HCT116 (cell line): ENCODE measurements around the gene RNF166. TPM values are rescaled to one million over a fixed set of nuclear protein-coding genes. Genes with fewer than 3 reads are reported as not detected.

ENCODE experiments used
- ATAC-seq: fragments of 200-7000 bp; cut with Tn5 transposase; 2 replicates; pipeline ENCODE4 v1.9.1; 2020; ENCODE audit warnings: mild to moderate bottlenecking, moderate library complexity
- BruUV-seq: library from RNA; stranded (reverse); fragments of 400-500 nt; replicated peaks from 2 replicates; lab custom pipeline; 2021; lab: Mats Ljungman, UMichigan
- CTCF ChIA-PET: fragments of 300-600 bp; sonication (Branson Sonifier 250); formaldehyde crosslinking; loops from one replicate; lab custom pipeline; 2021; ENCODE audit warnings: antibody characterized with exemption; lab: Charles Lee
- POLR2A ChIA-PET: fragments of 300-600, 350-600 bp; sonication (Branson Sonifier 250); formaldehyde crosslinking; loops from one replicate; lab custom pipeline; 2021; ENCODE audit warnings: antibody characterized with exemption; lab: Charles Lee
- RAD21 ChIA-PET, 2 experiments: fragments of 300-600 bp; sonication (Branson Sonifier 250); formaldehyde crosslinking; loops; one replicate each; lab custom pipeline; 2023; ENCODE audit warnings: low total read pairs in 2 of 2; ENCODE audit not compliant: uncharacterized antibody in 2 of 2, unreplicated experiment in 2 of 2, low non-redundant PET in 1 of 2; lab: Charles Lee
- DNase-seq: peaks from one replicate; pipeline ENCODE4 v3.0.0-alpha.2; 2010; ENCODE audit warnings: low read depth, low spot score
- H2AFZ ChIP-seq: fragments of 200-600 bp; shearing (Covaris generic), sonication (generic); 2 replicates; pipeline ENCODE4 v1.6.1; 2017; ENCODE audit warnings: low read depth, mixed run types, mixed read lengths, antibody characterized with exemption, low read length; ENCODE audit not compliant: poor library complexity, severe bottlenecking
- H3K27ac ChIP-seq: 2 replicates; pipeline ENCODE4 v1.5.1; 2012; ENCODE audit warnings: low read depth, low read length
- H3K27me3 ChIP-seq: fragments of 200-600 bp; sonication (generic); 2 replicates; pipeline ENCODE4 v1.6.1; 2016; ENCODE audit warnings: mixed run types, low read length, mixed read lengths; ENCODE audit not compliant: insufficient read depth
- H3K36me3 ChIP-seq, 2 experiments: fragments of 200-500 bp in 1 of 2; fragments of 200-600 bp in 1 of 2; sonication (Bioruptor generic) in 1 of 2; sonication (generic) in 1 of 2; 2 replicates each; pipeline versions ENCODE4 v1.5.1 to v1.6.1; 2014 to 2016; ENCODE audit warnings: low read length in 2 of 2, inconsistent platforms in 1 of 2, mixed read lengths in 1 of 2, mixed run types in 1 of 2; ENCODE audit not compliant: insufficient read depth in 2 of 2, control insufficient read depth in 1 of 2
- H3K4me1 ChIP-seq, 2 experiments: fragments of 200-600 bp in 1 of 2; sonication (generic) in 1 of 2; 2 replicates each; pipeline versions ENCODE4 v1.5.1 to v1.6.1; 2012 to 2017; ENCODE audit warnings: low read length in 2 of 2, inconsistent platforms in 1 of 2, mild to moderate bottlenecking in 1 of 2, mixed read lengths in 1 of 2, mixed run types in 1 of 2, moderate library complexity in 1 of 2; ENCODE audit not compliant: insufficient read depth in 2 of 2, control insufficient read depth in 1 of 2
- H3K4me2 ChIP-seq: fragments of 200-600 bp; sonication (generic); 2 replicates; pipeline ENCODE4 v1.6.1; 2017; ENCODE audit warnings: mixed run types, low read length, mixed read lengths
- H3K4me3 ChIP-seq, 2 experiments: fragments of 200-600 bp in 1 of 2; sonication (generic) in 1 of 2; replicated peaks in 1 of 2; 2 replicates each; pipeline ENCODE4 v1.5.1; 2011 to 2016; ENCODE audit warnings: low read length in 2 of 2, control low read depth in 1 of 2, low read depth in 1 of 2, mild to moderate bottlenecking in 1 of 2, mixed read lengths in 1 of 2, mixed run types in 1 of 2
- H3K79me2 ChIP-seq: fragments of 200-600 bp; sonication (generic); 2 replicates; pipeline ENCODE4 v1.6.1; 2017; ENCODE audit warnings: mild to moderate bottlenecking, mixed run types, low read length, moderate library complexity, mixed read lengths; ENCODE audit not compliant: insufficient read depth
- H3K9ac ChIP-seq: fragments of 200-600 bp; sonication (generic); 2 replicates; pipeline ENCODE4 v1.6.1; 2016; ENCODE audit warnings: low read length, mixed read lengths
- H3K9me2 ChIP-seq: fragments of 200-600 bp; sonication (generic), shearing (Covaris generic); 2 replicates; pipeline ENCODE4 v1.6.1; 2017; ENCODE audit warnings: mixed run types, mild to moderate bottlenecking, moderate library complexity; ENCODE audit not compliant: insufficient read depth
- H3K9me3 ChIP-seq, 2 experiments: fragments of 200-500 bp in 1 of 2; fragments of 200-600 bp in 1 of 2; sonication (Bioruptor generic) in 1 of 2; sonication (generic) in 1 of 2; 2 replicates each; pipeline ENCODE4 v1.6.1; 2014 to 2017; ENCODE audit warnings: low read length in 2 of 2, mixed read lengths in 2 of 2, inconsistent platforms in 1 of 2, low read depth in 1 of 2, mild to moderate bottlenecking in 1 of 2, mixed run types in 1 of 2, moderate library complexity in 1 of 2; ENCODE audit not compliant: control insufficient read depth in 1 of 2, insufficient read depth in 1 of 2
- H4K20me1 ChIP-seq: fragments of 200-600 bp; sonication (generic), shearing (Covaris generic); 2 replicates; pipeline ENCODE4 v1.6.1; 2017; ENCODE audit warnings: mixed run types, mild to moderate bottlenecking, moderate library complexity; ENCODE audit not compliant: insufficient read depth
- CBX3 ChIP-seq: IDR thresholded peaks from 2 replicates; pipeline ENCODE4 v1.6.1; 2012; ENCODE audit warnings: low read depth
- CEBPB ChIP-seq: IDR thresholded peaks from 2 replicates; pipeline ENCODE4 v1.6.1; 2012; ENCODE audit warnings: low read depth
- EGR1 ChIP-seq: IDR thresholded peaks from 2 replicates; pipeline ENCODE4 v1.6.1; 2012; ENCODE audit warnings: low read depth
- EZH2 ChIP-seq: fragments of 200-600 bp; sonication (generic); IDR thresholded peaks from 2 replicates; pipeline ENCODE4 v1.6.1; 2017; ENCODE audit warnings: antibody characterized with exemption, mixed run types
- FOSL1 ChIP-seq: IDR thresholded peaks from 2 replicates; pipeline ENCODE4 v1.6.1; 2012; ENCODE audit warnings: low read depth
- POLR2A ChIP-seq: IDR thresholded peaks from 2 replicates; pipeline ENCODE4 v1.7.0; 2011; ENCODE audit warnings: borderline replicate concordance; ENCODE audit not compliant: insufficient read depth, insufficient read length; ENCODE audit errors: extremely low read depth
- SIN3A ChIP-seq: IDR thresholded peaks from 2 replicates; pipeline ENCODE4 v1.6.1; 2012; ENCODE audit warnings: low read depth
- ZFX ChIP-seq: fragments of 450-650 bp; IDR thresholded peaks from 2 replicates; pipeline ENCODE4 v1.6.1; 2017
- ZNF274 ChIP-seq: fragments of 200-500 bp; sonication (Bioruptor generic); IDR thresholded peaks from 2 replicates; pipeline ENCODE4 v1.6.1; 2014; ENCODE audit warnings: mild to moderate bottlenecking, low read depth, low read length, inconsistent platforms
- intact Hi-C: fragments of 100-400 bp; cut with micrococcal nuclease; formaldehyde crosslinking; loops from 2 replicates; pipeline ENCODE4 v1.10.0; 2022
- total RNA-seq: library from RNA; stranded (reverse); gene quantifications from one replicate; pipeline ENCODE4 v1.2.1, GENCODE V29; 2021; ENCODE audit not compliant: unreplicated experiment
- TF ChIP-seq, protein P1 (sequence below): IDR thresholded peaks from 2 replicates; pipeline ENCODE4 v1.6.1; 2011; ENCODE audit warnings: mild to moderate bottlenecking, low read length, moderate library complexity; ENCODE audit not compliant: insufficient replicate concordance; ENCODE audit errors: extremely low read depth
- TF ChIP-seq, protein P2 (sequence below): IDR thresholded peaks from 2 replicates; pipeline ENCODE4 v1.6.1; 2012
- TF ChIP-seq, protein P3 (sequence below), 3 experiments: fragments of 200-600 bp in 1 of 3; sonication (generic) in 1 of 3; IDR thresholded peaks in 2 of 3; conservative IDR thresholded peaks in 1 of 3; 2 replicates each; pipeline ENCODE4 v1.5.1; 2012 to 2017; ENCODE audit warnings: low read depth in 2 of 3, low read length in 2 of 3, antibody characterized with exemption in 1 of 3, borderline replicate concordance in 1 of 3, control low read depth in 1 of 3, mild to moderate bottlenecking in 1 of 3, mixed read lengths in 1 of 3, mixed run types in 1 of 3, moderate library complexity in 1 of 3; ENCODE audit not compliant: insufficient read depth in 1 of 3

RNF166 gene
- total RNA-seq, 1 experiment from 2014 or later: 39.4 TPM

DNA sequence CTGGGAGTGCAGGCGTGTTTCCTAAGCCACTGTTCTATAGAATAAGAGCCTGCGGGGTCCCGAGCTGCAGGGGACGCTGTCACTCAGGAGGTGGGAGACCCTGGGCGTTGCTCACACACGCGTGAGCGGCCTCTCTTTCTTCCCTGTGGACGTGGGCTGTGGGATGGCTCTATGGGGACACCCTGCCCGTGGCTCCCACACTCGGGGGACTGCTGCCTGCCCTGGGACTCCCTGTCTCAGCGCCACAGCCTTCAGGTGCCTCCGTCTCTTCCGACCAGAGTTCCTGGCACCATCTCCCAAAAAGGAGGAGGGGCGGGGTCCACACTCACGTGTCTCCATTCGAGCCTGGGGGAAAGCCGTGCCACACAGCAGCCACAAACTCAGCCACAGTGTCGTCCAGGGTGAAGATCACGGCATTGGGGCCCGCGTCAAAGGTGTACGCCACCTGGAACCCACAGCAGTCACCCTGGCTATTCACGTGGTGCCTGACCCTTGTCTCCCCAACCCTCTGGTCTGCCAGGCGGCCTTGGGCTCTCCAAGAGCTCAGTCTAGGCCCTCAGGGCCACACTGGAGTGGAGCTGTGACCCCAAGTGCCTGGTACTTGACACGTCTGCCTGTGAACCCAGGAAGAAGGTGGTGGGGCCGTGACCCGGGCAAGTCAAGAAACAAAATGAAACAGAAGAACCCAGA is 51.7 kb downstream of the RNF166 start:
- DNase-seq (no peak), ATAC-seq (no peak)
- no peak overlapping the region for H3K27ac ChIP-seq
- intact Hi-C loops: loop anchor here (5.0 kb wide), 1 partner anchor 202 kb away; the partner anchor contains the start of gene ZFPM1
- no peaks in the 10 kb centered on the region for H3K27me3 ChIP-seq
- H3K9me2 ChIP-seq: no peaks in the 10 kb centered on the region
- no peaks in the 10 kb centered on the region for H3K9me3 ChIP-seq
- ChIA-PET POLR2A (no interaction called here), CTCF (no interaction called here), RAD21 (no interaction called here)
- H3K79me2 ChIP-seq: peaks cover 18% of the 10 kb centered on the region
- H3K9ac ChIP-seq: no peak overlapping the region
- H4K20me1 ChIP-seq: no peaks in the 10 kb centered on the region
- H3K4me3 ChIP-seq: no peak overlapping the region
- H3K4me2 ChIP-seq: no peak overlapping the region
- no TSS peak for BruUV-seq
- no peak overlapping the region for H2AFZ ChIP-seq
- TF ChIP-seq EZH2 (no peak), FOSL1 (no peak), POLR2A (no peak), CBX3 (no peak), ZFX (no peak), CEBPB (no peak), SIN3A (no peak), EGR1 (no peak), ZNF274 (no peak)
- TF ChIP-seq, protein P1, sequence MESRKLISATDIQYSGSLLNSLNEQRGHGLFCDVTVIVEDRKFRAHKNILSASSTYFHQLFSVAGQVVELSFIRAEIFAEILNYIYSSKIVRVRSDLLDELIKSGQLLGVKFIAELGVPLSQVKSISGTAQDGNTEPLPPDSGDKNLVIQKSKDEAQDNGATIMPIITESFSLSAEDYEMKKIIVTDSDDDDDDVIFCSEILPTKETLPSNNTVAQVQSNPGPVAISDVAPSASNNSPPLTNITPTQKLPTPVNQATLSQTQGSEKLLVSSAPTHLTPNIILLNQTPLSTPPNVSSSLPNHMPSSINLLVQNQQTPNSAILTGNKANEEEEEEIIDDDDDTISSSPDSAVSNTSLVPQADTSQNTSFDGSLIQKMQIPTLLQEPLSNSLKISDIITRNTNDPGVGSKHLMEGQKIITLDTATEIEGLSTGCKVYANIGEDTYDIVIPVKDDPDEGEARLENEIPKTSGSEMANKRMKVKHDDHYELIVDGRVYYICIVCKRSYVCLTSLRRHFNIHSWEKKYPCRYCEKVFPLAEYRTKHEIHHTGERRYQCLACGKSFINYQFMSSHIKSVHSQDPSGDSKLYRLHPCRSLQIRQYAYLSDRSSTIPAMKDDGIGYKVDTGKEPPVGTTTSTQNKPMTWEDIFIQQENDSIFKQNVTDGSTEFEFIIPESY: no peak
- TF ChIP-seq, protein P2, sequence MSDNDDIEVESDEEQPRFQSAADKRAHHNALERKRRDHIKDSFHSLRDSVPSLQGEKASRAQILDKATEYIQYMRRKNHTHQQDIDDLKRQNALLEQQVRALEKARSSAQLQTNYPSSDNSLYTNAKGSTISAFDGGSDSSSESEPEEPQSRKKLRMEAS: no peak
- TF ChIP-seq, protein P3, sequence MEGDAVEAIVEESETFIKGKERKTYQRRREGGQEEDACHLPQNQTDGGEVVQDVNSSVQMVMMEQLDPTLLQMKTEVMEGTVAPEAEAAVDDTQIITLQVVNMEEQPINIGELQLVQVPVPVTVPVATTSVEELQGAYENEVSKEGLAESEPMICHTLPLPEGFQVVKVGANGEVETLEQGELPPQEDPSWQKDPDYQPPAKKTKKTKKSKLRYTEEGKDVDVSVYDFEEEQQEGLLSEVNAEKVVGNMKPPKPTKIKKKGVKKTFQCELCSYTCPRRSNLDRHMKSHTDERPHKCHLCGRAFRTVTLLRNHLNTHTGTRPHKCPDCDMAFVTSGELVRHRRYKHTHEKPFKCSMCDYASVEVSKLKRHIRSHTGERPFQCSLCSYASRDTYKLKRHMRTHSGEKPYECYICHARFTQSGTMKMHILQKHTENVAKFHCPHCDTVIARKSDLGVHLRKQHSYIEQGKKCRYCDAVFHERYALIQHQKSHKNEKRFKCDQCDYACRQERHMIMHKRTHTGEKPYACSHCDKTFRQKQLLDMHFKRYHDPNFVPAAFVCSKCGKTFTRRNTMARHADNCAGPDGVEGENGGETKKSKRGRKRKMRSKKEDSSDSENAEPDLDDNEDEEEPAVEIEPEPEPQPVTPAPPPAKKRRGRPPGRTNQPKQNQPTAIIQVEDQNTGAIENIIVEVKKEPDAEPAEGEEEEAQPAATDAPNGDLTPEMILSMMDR (IDR thresholded peaks at IDR 0.05 in 2 of 3, conservative IDR thresholded peaks at IDR 0.05 in 1 of 3; ENCODE audit: borderline replicate concordance in 1 of 3, insufficient read depth in 1 of 3, low read depth in 2 of 3, low read length in 2 of 3): no peak
- H3K36me3 ChIP-seq: peaks cover 6 to 11% of the 10 kb centered on the region in 2 experiments; a peak in 2 of 4 replicates
- peaks cover 14 to 23% of the 10 kb centered on the region in 2 experiments for H3K4me1 ChIP-seq
